ENCODE measurements around the gene LRRC47.

DNA sequence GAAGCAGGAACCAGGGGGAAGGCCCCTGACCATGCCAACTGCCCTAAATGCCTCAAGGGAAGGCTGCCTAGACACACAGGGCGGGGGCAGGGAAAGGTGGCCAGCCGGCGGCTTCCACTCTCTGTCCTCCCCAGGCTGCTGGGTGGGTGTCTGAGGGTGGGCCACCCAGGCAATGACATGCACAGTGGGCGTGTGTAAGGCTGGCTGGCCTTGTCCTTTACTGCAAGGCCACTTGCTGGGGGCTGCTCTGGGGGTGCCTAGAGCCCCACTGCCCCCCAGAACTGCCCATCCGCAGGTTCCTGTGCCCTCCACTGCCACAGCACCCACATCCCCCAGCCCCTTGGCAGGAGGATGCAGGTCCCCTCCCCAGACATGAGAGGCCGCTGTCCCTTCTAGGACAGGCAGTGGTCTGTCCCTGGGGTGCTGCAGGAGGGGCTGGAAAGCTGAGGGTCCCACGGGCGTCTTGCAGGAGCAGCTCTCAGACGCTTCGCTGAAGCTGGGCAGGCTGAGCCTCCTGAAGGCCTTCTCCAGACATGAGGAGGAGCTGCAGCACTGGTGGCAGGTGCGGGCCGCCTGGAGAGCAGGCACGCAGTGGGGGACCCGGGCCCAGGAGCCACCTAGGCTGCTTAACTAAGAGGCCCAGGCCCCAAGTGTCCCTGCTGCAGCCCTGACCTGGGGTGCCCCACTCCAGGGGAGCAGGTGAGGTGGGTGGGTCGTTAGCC, 34.0 kb downstream of the LRRC47 start:
- no peak for TF ChIP-seq CTCF (IDR thresholded peaks at IDR 0.05; ENCODE audit: insufficient read depth, low read length)
- TF ChIP-seq POLR2AphosphoS5 (IDR thresholded peaks at IDR 0.05; ENCODE audit: low read depth) = no peak
- TF ChIP-seq REST (IDR thresholded peaks at IDR 0.05; ENCODE audit: insufficient replicate concordance, low read depth) = no peak
- TF ChIP-seq GABPA (IDR thresholded peaks at IDR 0.05; ENCODE audit: low read depth) = no peak
- no peak for TF ChIP-seq SPI1 (IDR thresholded peaks at IDR 0.05; ENCODE audit: borderline replicate concordance, low read depth)

All from HL-60 (cell line).